BE2C (cell line): ENCODE measurements around the gene EPHA3.

Experiments used
- DNase-seq: peaks from one replicate; pipeline ENCODE4 v3.0.0-alpha.2; 2020
- H3K27me3 ChIP-seq: fragments of 250-450 bp; sonication (Bioruptor Pico); 2 replicates; pipeline ENCODE4 v1.5.1; 2020; ENCODE audit warnings: mild to moderate bottlenecking
- H3K36me3 ChIP-seq: fragments of 250-450 bp; sonication (Bioruptor Pico); 2 replicates; pipeline ENCODE4 v1.5.1; 2020; ENCODE audit warnings: mild to moderate bottlenecking
- H3K4me1 ChIP-seq: fragments of 250-450 bp; sonication (Bioruptor Pico); 2 replicates; pipeline ENCODE4 v1.5.1; 2020
- H3K4me3 ChIP-seq: 2 replicates; pipeline ENCODE4 v1.5.1; 2011; ENCODE audit warnings: low read depth, low read length
- H3K9me3 ChIP-seq: fragments of 250-450 bp; sonication (Bioruptor Pico); 2 replicates; pipeline ENCODE4 v1.5.1; 2020
- CTCF ChIP-seq: IDR thresholded peaks from 2 replicates; pipeline ENCODE4 v1.5.1; 2012; ENCODE audit warnings: mild to moderate bottlenecking, low read depth, low read length

EPHA3 gene

GRCh38 chr3:89452066-89452465 is 344.6 kb downstream of the EPHA3 start:
- TF ChIP-seq CTCF = no peak
- Histone ChIP-seq H3K4me3 (no peak overlapping the region), H3K4me1 (no peaks in the 10 kb centered on the region), H3K9me3 (no peaks in the 10 kb centered on the region; the same call in 1 of the 2 replicates), H3K36me3 (no peaks in the 10 kb centered on the region), H3K27me3 (no peaks in the 10 kb centered on the region)
- no peak for DNase-seq

- Histone ChIP-seq H3K36me3 (no peaks in the 10 kb centered on the region), H3K4me3 (no peak overlapping the region), H3K4me1 (no peaks in the 10 kb centered on the region), H3K27me3 (no peaks in the 10 kb centered on the region), H3K9me3 (no peaks in the 10 kb centered on the region; the same call in 1 of the 2 replicates)
- TF ChIP-seq CTCF = no peak
- DNase-seq = no peak
Measured at GRCh38 chr3:89455240-89455639, 347.8 kb downstream of the EPHA3 start.

GRCh38 chr3:89467898-89468363 is 360.5 kb downstream of the EPHA3 start:
- Histone ChIP-seq H3K4me3 (no peak overlapping the region), H3K9me3 (no peaks in the 10 kb centered on the region), H3K36me3 (no peaks in the 10 kb centered on the region), H3K4me1 (no peaks in the 10 kb centered on the region), H3K27me3 (no peaks in the 10 kb centered on the region)
- TF ChIP-seq CTCF = no peak
- DNase-seq = no peak

GRCh38 chr3:89472101-89472500 is 364.7 kb downstream of the EPHA3 start:
- H3K4me1 ChIP-seq = no peaks in the 10 kb centered on the region
- H3K4me3 ChIP-seq = no peak overlapping the region
- no peaks in the 10 kb centered on the region for H3K36me3 ChIP-seq
- no peaks in the 10 kb centered on the region for H3K9me3 ChIP-seq
- DNase-seq = no peak
- no peaks in the 10 kb centered on the region for H3K27me3 ChIP-seq
- no peak for TF ChIP-seq CTCF

- H3K27me3 ChIP-seq = no peaks in the 10 kb centered on the region
- H3K4me3 ChIP-seq = no peak overlapping the region
- no peak for TF ChIP-seq CTCF
- DNase-seq = no peak
- H3K36me3 ChIP-seq = no peaks in the 10 kb centered on the region
- no peaks in the 10 kb centered on the region for H3K9me3 ChIP-seq
- no peaks in the 10 kb centered on the region for H3K4me1 ChIP-seq
Measured at GRCh38 chr3:89474333-89475130, 367.1 kb downstream of the EPHA3 start.

GRCh38 chr3:89488800-89489580 is 381.6 kb downstream of the EPHA3 start:
- Histone ChIP-seq H3K4me1 (no peaks in the 10 kb centered on the region), H3K36me3 (no peaks in the 10 kb centered on the region), H3K27me3 (no peaks in the 10 kb centered on the region), H3K9me3 (no peaks in the 10 kb centered on the region), H3K4me3 (no peak overlapping the region)
- no peak for TF ChIP-seq CTCF
- no peak for DNase-seq
